RPMI8226 (cell line): ENCODE data around the gene NUP85.
"Not testable (repeated sequence)": the region's sequence is repeated elsewhere in the genome, so short reads cannot be mapped to it uniquely, and the experiment has no call there.

ENCODE experiments used
- DNase-seq: peaks from one replicate; pipeline ENCODE4 v3.0.0-alpha.2; 2015

The NUP85 gene

GRCh38 chr17:75244133-75244866 is 38.8 kb downstream of the NUP85 start:
- no peak for DNase-seq

- DNase-seq, result no peak
Measured at GRCh38 chr17:75245011-75245410, 39.5 kb downstream of the NUP85 start.

GRCh38 chr17:75246404-75246803 is 40.9 kb downstream of the NUP85 start:
- DNase-seq, result no peak

- no peak for DNase-seq
Measured at GRCh38 chr17:75249564-75249963, 44.1 kb downstream of the NUP85 start.

- DNase-seq, result no peak
Measured at GRCh38 chr17:75250009-75250471, 44.6 kb downstream of the NUP85 start.

- DNase-seq, result no peak
Measured at GRCh38 chr17:75252039-75252816, 46.7 kb downstream of the NUP85 start.

GRCh38 chr17:75255954-75256698 is 50.6 kb downstream of the NUP85 start:
- DNase-seq, result not testable (repeated sequence)

GRCh38 chr17:75257228-75257627 is 51.7 kb downstream of the NUP85 start:
- DNase-seq, result not testable (repeated sequence)

GRCh38 chr17:75260641-75261335 is 55.3 kb downstream of the NUP85 start:
- DNase-seq, result peak; percentile 28

GRCh38 chr17:75261336-75262111 is 56.0 kb downstream of the NUP85 start, which contains the start of the genes GGA3 and MRPS7:
Gene GGA3, minus strand, starts transcription at chr17:75261606. Its CDS starts 19 bp downstream, at chr17:75261587.
Gene MRPS7, plus strand, starts transcription at chr17:75261879. Its CDS starts 22 bp downstream, at chr17:75261901.
- peak; percentile 97 for DNase-seq

- DNase-seq, result no peak
Measured at GRCh38 chr17:75262112-75262606, 56.7 kb downstream of the NUP85 start.

- DNase-seq, result no peak
Measured at GRCh38 chr17:75263055-75263454, 57.6 kb downstream of the NUP85 start.

- no peak for DNase-seq
Measured at GRCh38 chr17:75265614-75266315, 60.3 kb downstream of the NUP85 start.

GRCh38 chr17:75266316-75267152 is 61.1 kb downstream of the NUP85 start:
- no peak for DNase-seq

- DNase-seq, result no peak
Measured at GRCh38 chr17:75267153-75267410, 61.6 kb downstream of the NUP85 start.

- no peak for DNase-seq
Measured at GRCh38 chr17:75267411-75268232, 62.1 kb downstream of the NUP85 start.

GRCh38 chr17:75269844-75270217 is 64.4 kb downstream of the NUP85 start:
- no peak for DNase-seq

- peak; percentile 79 for DNase-seq
Measured at GRCh38 chr17:75270218-75270965, 64.9 kb downstream of the NUP85 start.

- DNase-seq, result no peak
Measured at GRCh38 chr17:75270966-75271232, 65.4 kb downstream of the NUP85 start, which contains the start of gene MIF4GD. Gene MIF4GD, minus strand, starts transcription at chr17:75271231. Its CDS starts 1,036 bp downstream, at chr17:75270195.
